ENCODE data around the gene CRYM.

DNA sequence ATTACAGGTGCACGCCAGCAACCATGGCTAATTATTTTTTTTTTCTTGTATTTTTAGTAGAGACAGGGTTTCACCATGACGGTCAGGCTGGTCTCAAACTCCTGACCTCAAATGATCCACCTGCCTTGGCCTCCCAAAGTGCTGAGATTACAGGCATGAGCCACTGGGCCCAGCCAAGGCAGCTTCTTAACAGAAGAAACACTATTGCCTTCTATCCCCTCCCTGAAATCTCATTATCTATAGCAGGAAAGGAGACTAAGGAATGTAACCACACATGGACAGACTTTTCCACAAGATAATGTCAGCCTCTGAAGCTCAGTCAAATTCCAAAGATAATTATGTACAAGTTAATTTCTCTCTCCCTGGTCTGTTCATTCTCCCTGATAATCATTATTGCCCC lies 61.0 kb downstream of the CRYM start:
- TF ChIP-seq POLR2A (IDR thresholded peaks at IDR 0.05; ENCODE audit: low read depth, low read length) = no peak
- TF ChIP-seq POLR2AphosphoS5 (IDR thresholded peaks at IDR 0.05; ENCODE audit: low read depth, low read length) = no peak
